ENCODE results near the gene GDI1.

GDI1 gene

GRCh38 chrX:154459832-154460231 is 22.9 kb downstream of the GDI1 start:
- TF ChIP-seq CTCF (IDR thresholded peaks at IDR 0.05; ENCODE audit: extremely low read depth, missing control alignments) = no peak
- DNase-seq (ENCODE audit: low spot score) = no peak

GRCh38 chrX:154460326-154460725 is 23.4 kb downstream of the GDI1 start:
- no peak for DNase-seq (ENCODE audit: low spot score)
- TF ChIP-seq CTCF (IDR thresholded peaks at IDR 0.05; ENCODE audit: extremely low read depth, missing control alignments) = no peak

- DNase-seq (ENCODE audit: low spot score) = no peak
- TF ChIP-seq CTCF (IDR thresholded peaks at IDR 0.05; ENCODE audit: extremely low read depth, missing control alignments) = no peak
Measured at GRCh38 chrX:154462396-154462795, 25.4 kb downstream of the GDI1 start.

- TF ChIP-seq CTCF (IDR thresholded peaks at IDR 0.05; ENCODE audit: extremely low read depth, missing control alignments) = no peak
- DNase-seq (ENCODE audit: low spot score) = no peak
Measured at GRCh38 chrX:154463611-154464220, 26.8 kb downstream of the GDI1 start.

GRCh38 chrX:154464806-154465365 is 27.9 kb downstream of the GDI1 start:
- TF ChIP-seq CTCF (IDR thresholded peaks at IDR 0.05; ENCODE audit: extremely low read depth, missing control alignments) = no peak
- no peak for DNase-seq (ENCODE audit: low spot score)

- TF ChIP-seq CTCF (IDR thresholded peaks at IDR 0.05; ENCODE audit: extremely low read depth, missing control alignments) = no peak
- DNase-seq (ENCODE audit: low spot score) = no peak
Measured at GRCh38 chrX:154465601-154466000, 28.6 kb downstream of the GDI1 start.

GRCh38 chrX:154466036-154466435 is 29.1 kb downstream of the GDI1 start:
- no peak for DNase-seq (ENCODE audit: low spot score)
- TF ChIP-seq CTCF (IDR thresholded peaks at IDR 0.05; ENCODE audit: extremely low read depth, missing control alignments) = no peak
